ENCODE results near the gene LANCL2. TPM values are rescaled to one million over a fixed set of nuclear protein-coding genes. Genes with fewer than 3 reads are reported as not detected.

The LANCL2 gene
- total RNA-seq, 1 experiment from 2014 or later, result 18.5 TPM

DNA sequence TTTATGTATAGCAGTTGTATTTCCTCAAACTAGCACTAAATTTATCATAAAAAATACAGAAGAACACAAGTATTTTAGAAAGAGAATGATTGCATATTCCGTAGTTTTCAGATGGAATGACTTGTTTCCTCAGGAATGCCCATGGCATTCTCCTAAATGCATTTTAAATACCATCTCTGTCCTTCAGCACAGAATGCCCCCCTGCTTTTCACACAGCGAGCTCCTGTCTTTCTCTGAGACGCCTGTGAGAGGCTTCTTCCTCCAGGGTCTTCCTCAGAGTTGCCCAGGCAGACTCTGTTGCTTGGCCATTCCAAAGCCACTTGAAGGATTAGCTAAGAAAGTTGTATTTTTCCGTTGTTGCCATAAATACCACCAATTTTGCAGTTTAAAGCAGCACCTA is 10.1 kb downstream of the LANCL2 start:
- Mint-ChIP-seq H3K27me3 (ENCODE audit: insufficient read depth, unreplicated experiment) (no peaks in the 10 kb centered on the region), H3K27ac (ENCODE audit: unreplicated experiment) (no peak overlapping the region), H3K4me3 (ENCODE audit: unreplicated experiment) (no peak overlapping the region), H3K4me1 (ENCODE audit: low read depth, unreplicated experiment) (no peaks in the 10 kb centered on the region), H3K36me3 (ENCODE audit: insufficient read depth, unreplicated experiment) (no peaks in the 10 kb centered on the region), H3K9me3 (ENCODE audit: unreplicated experiment) (peaks cover 2% of the 10 kb centered on the region)
- no peaks in the 10 kb centered on the region for H3K36me3 ChIP-seq (ENCODE audit: control insufficient read depth, insufficient read depth, low read length)
- DNase-seq, result no peak
- H3K27me3 ChIP-seq (replicated peaks; ENCODE audit: control insufficient read depth, insufficient read depth, low read length), result no peaks in the 10 kb centered on the region
- TF ChIP-seq CTCF (IDR thresholded peaks at IDR 0.05; ENCODE audit: insufficient read depth in 1 of 2, low read depth in 1 of 2, low read length in 1 of 2, severe bottlenecking in 1 of 2, unreplicated experiment in 1 of 2), result no peak
- H3K4me1 ChIP-seq, result no peaks in the 10 kb centered on the region
- CTCF ChIA-PET, result no interaction called here
- intact Hi-C loops (cut with micrococcal nuclease; ENCODE audit: unreplicated experiment), result no loop called here
- POLR2A ChIA-PET, result no interaction called here
- no peaks in the 10 kb centered on the region for H3K9me3 ChIP-seq
- no peak overlapping the region for H3K4me3 ChIP-seq (ENCODE audit: low read depth, low read length)
- no TSS peak for BruUV-seq (replicated peaks)

DNA sequence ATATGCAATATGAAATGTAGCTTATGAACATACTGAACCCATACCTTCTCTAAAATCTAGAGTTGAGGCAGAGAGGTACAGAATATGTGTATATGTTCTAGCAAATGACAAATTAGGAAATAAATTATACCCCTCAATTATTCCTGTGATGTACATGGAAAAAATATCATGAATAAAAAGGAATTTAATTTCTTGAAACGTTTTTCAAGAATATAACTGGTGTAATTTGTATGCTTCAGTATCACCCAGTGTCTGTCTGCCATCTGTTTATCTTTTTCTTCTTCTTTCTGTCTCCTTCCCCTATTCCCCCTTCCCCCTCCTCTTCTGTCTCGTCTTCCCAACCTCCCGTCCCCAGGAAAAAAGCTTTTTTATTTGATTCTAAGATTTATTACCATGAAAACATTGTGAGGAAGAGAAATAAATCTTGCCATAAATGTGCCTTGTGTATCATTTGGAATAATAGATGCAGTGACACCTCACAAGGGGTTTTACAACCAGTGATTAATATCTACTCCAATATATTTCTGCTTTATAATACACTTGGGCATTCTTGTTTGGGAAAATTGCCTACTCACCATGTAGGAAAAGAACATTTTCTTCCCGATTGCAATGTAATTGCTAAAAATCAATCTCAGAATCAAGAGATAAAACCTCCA is 12.2 kb downstream of the LANCL2 start:
- no TSS peak for BruUV-seq (replicated peaks)
- Mint-ChIP-seq H3K36me3 (ENCODE audit: insufficient read depth, unreplicated experiment) (no peaks in the 10 kb centered on the region), H3K27me3 (ENCODE audit: insufficient read depth, unreplicated experiment) (no peaks in the 10 kb centered on the region), H3K4me3 (ENCODE audit: unreplicated experiment) (no peak overlapping the region), H3K27ac (ENCODE audit: unreplicated experiment) (no peak overlapping the region), H3K9me3 (ENCODE audit: unreplicated experiment) (peaks cover 15% of the 10 kb centered on the region), H3K4me1 (ENCODE audit: low read depth, unreplicated experiment) (no peaks in the 10 kb centered on the region)
- no peaks in the 10 kb centered on the region for H3K9me3 ChIP-seq
- H3K4me1 ChIP-seq, result no peaks in the 10 kb centered on the region
- POLR2A ChIA-PET, result no interaction called here
- CTCF ChIA-PET, result no interaction called here
- H3K27me3 ChIP-seq (replicated peaks; ENCODE audit: control insufficient read depth, insufficient read depth, low read length), result no peaks in the 10 kb centered on the region
- H3K4me3 ChIP-seq (ENCODE audit: low read depth, low read length), result no peak overlapping the region
- intact Hi-C loops (cut with micrococcal nuclease; ENCODE audit: unreplicated experiment), result no loop called here
- no peak for DNase-seq
- no peak for TF ChIP-seq CTCF (IDR thresholded peaks at IDR 0.05; ENCODE audit: insufficient read depth in 1 of 2, low read depth in 1 of 2, low read length in 1 of 2, severe bottlenecking in 1 of 2, unreplicated experiment in 1 of 2)
- H3K36me3 ChIP-seq (ENCODE audit: control insufficient read depth, insufficient read depth, low read length), result no peaks in the 10 kb centered on the region

- CTCF ChIA-PET, result no interaction called here
- Mint-ChIP-seq H3K4me1 (ENCODE audit: low read depth, unreplicated experiment) (no peaks in the 10 kb centered on the region), H3K27me3 (ENCODE audit: insufficient read depth, unreplicated experiment) (no peaks in the 10 kb centered on the region), H3K36me3 (ENCODE audit: insufficient read depth, unreplicated experiment) (no peaks in the 10 kb centered on the region), H3K4me3 (ENCODE audit: unreplicated experiment) (no peak overlapping the region), H3K27ac (ENCODE audit: unreplicated experiment) (no peak overlapping the region), H3K9me3 (ENCODE audit: unreplicated experiment) (peaks cover 26% of the 10 kb centered on the region)
- POLR2A ChIA-PET, result no interaction called here
- DNase-seq, result no peak
- TF ChIP-seq CTCF (IDR thresholded peaks at IDR 0.05; ENCODE audit: insufficient read depth in 1 of 2, low read depth in 1 of 2, low read length in 1 of 2, severe bottlenecking in 1 of 2, unreplicated experiment in 1 of 2), result no peak
- BruUV-seq (replicated peaks), result no TSS peak
- no peaks in the 10 kb centered on the region for H3K27me3 ChIP-seq (replicated peaks; ENCODE audit: control insufficient read depth, insufficient read depth, low read length)
- intact Hi-C loops (cut with micrococcal nuclease; ENCODE audit: unreplicated experiment), result no loop called here
- no peaks in the 10 kb centered on the region for H3K36me3 ChIP-seq (ENCODE audit: control insufficient read depth, insufficient read depth, low read length)
- H3K9me3 ChIP-seq, result peaks cover 9% of the 10 kb centered on the region; the same call in 1 of the 2 replicates
- no peak overlapping the region for H3K4me3 ChIP-seq (ENCODE audit: low read depth, low read length)
- H3K4me1 ChIP-seq, result no peaks in the 10 kb centered on the region
These were observed 14.1 kb downstream of the LANCL2 start for GRCh38 chr7:55379285-55379684.
